ENCODE results near the gene TMEM108.

The TMEM108 gene

GRCh38 chr3:133401374-133402135, 363.4 kb downstream of the TMEM108 start:
- TF ChIP-seq, protein P1, sequence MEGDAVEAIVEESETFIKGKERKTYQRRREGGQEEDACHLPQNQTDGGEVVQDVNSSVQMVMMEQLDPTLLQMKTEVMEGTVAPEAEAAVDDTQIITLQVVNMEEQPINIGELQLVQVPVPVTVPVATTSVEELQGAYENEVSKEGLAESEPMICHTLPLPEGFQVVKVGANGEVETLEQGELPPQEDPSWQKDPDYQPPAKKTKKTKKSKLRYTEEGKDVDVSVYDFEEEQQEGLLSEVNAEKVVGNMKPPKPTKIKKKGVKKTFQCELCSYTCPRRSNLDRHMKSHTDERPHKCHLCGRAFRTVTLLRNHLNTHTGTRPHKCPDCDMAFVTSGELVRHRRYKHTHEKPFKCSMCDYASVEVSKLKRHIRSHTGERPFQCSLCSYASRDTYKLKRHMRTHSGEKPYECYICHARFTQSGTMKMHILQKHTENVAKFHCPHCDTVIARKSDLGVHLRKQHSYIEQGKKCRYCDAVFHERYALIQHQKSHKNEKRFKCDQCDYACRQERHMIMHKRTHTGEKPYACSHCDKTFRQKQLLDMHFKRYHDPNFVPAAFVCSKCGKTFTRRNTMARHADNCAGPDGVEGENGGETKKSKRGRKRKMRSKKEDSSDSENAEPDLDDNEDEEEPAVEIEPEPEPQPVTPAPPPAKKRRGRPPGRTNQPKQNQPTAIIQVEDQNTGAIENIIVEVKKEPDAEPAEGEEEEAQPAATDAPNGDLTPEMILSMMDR (IDR thresholded peaks at IDR 0.05; ENCODE audit: unreplicated experiment in 3 of 3): no peak
- Mint-ChIP-seq H3K27me3 (ENCODE audit: low read depth) (peaks cover 3% of the 10 kb centered on the region), H3K27ac (no peak overlapping the region), H3K9me3 (no peaks in the 10 kb centered on the region), H3K4me3 (no peak overlapping the region), H3K36me3 (ENCODE audit: low read depth) (no peaks in the 10 kb centered on the region), H3K4me1 (peaks cover 46% of the 10 kb centered on the region)

DNA sequence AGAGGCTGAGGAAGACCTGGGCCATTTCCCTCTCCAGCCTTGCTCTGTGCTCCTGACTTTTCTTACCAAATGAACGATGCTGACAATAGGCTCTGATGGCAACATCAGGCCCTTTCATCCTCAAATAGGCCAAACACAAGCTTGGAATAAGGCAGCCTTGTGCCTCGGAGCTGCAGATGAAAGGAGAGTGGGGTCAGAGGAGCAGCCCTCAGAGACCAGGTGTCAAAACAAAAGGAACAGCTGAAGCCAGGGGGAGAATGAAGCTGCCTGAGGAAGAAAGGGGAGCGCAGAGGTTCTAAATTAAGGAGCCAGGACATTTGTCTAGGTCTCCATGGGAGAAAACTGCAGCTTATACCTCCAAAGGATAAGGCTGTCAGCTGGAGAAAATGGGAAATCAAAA, 366.7 kb downstream of the TMEM108 start:
- Mint-ChIP-seq H3K36me3 (ENCODE audit: low read depth) (no peaks in the 10 kb centered on the region), H3K27ac (peak overlapping the region; percentile 1 to 49 (median 42)), H3K27me3 (ENCODE audit: low read depth) (peaks cover 9% of the 10 kb centered on the region), H3K9me3 (no peaks in the 10 kb centered on the region), H3K4me3 (no peak overlapping the region), H3K4me1 (peaks cover 56% of the 10 kb centered on the region)
- TF ChIP-seq, protein P1 (IDR thresholded peaks at IDR 0.05; ENCODE audit: unreplicated experiment in 3 of 3): no peak

- peaks cover 68% of the 10 kb centered on the region for H3K4me1 Mint-ChIP-seq
- H3K27ac Mint-ChIP-seq: no peak overlapping the region
- H3K4me3 Mint-ChIP-seq: no peak overlapping the region
- peaks cover 11% of the 10 kb centered on the region for H3K27me3 Mint-ChIP-seq (ENCODE audit: low read depth)
- TF ChIP-seq, protein P1 (IDR thresholded peaks at IDR 0.05; ENCODE audit: unreplicated experiment in 3 of 3): no peak
- no peaks in the 10 kb centered on the region for H3K36me3 Mint-ChIP-seq (ENCODE audit: low read depth)
- no peaks in the 10 kb centered on the region for H3K9me3 Mint-ChIP-seq
These were observed 370.2 kb downstream of the TMEM108 start for GRCh38 chr3:133408366-133408765.

GRCh38 chr3:133408961-133409360, 370.8 kb downstream of the TMEM108 start:
- no peak overlapping the region for H3K27ac Mint-ChIP-seq
- no peaks in the 10 kb centered on the region for H3K36me3 Mint-ChIP-seq (ENCODE audit: low read depth)
- no peaks in the 10 kb centered on the region for H3K9me3 Mint-ChIP-seq
- peaks cover 66% of the 10 kb centered on the region for H3K4me1 Mint-ChIP-seq
- TF ChIP-seq, protein P1 (IDR thresholded peaks at IDR 0.05; ENCODE audit: unreplicated experiment in 3 of 3): no peak
- H3K27me3 Mint-ChIP-seq (ENCODE audit: low read depth): peaks cover 11% of the 10 kb centered on the region
- H3K4me3 Mint-ChIP-seq: no peak overlapping the region

GRCh38 chr3:133410191-133410892, 372.2 kb downstream of the TMEM108 start:
- Mint-ChIP-seq H3K4me1 (peaks cover 52% of the 10 kb centered on the region), H3K27ac (no peak overlapping the region), H3K9me3 (no peaks in the 10 kb centered on the region), H3K36me3 (ENCODE audit: low read depth) (no peaks in the 10 kb centered on the region), H3K27me3 (ENCODE audit: low read depth) (peaks cover 11% of the 10 kb centered on the region), H3K4me3 (no peak overlapping the region)
- TF ChIP-seq, protein P1 (IDR thresholded peaks at IDR 0.05; ENCODE audit: unreplicated experiment in 3 of 3): no peak
